K562 (cell line): Measurements from ENCODE around the gene ERAP2. TPM values are rescaled to one million over a fixed set of nuclear protein-coding genes. Genes with fewer than 3 reads are reported as not detected.

Source experiments
- BRF1 ChIP-seq: IDR thresholded peaks from 3 replicates; pipeline ENCODE4 v1.6.1; 2011; ENCODE audit warnings: borderline replicate concordance, mild to moderate bottlenecking; ENCODE audit not compliant: insufficient read length; ENCODE audit errors: extremely low read depth
- ERF ChIP-seq: fragments of 450-650 bp; formaldehyde crosslinking; IDR thresholded peaks from 2 replicates; pipeline ENCODE4 v1.4.0; 2020; ENCODE audit warnings: mild to moderate bottlenecking, mixed read lengths
- FOXP1 ChIP-seq: sonication (generic); formaldehyde crosslinking; IDR thresholded peaks from 2 replicates; pipeline ENCODE4 v1.8.0; 2022; ENCODE audit warnings: mild to moderate bottlenecking, missing genetic modification reagents
- KAT2B ChIP-seq: IDR thresholded peaks from one replicate; pipeline ENCODE4 v1.6.1; 2012; ENCODE audit warnings: low read depth, mild to moderate bottlenecking, control low read depth, inconsistent platforms, low read length, moderate library complexity
- KLF16 ChIP-seq: IDR thresholded peaks from 2 replicates; pipeline ENCODE4 v1.6.1; 2016; ENCODE audit warnings: antibody characterized with exemption
- L3MBTL2 ChIP-seq: fragments of 450-650 bp; IDR thresholded peaks from 2 replicates; pipeline ENCODE4 v1.6.1; 2016; ENCODE audit warnings: mild to moderate bottlenecking, moderate library complexity
- MBD2 ChIP-seq: sonication (generic); IDR thresholded peaks from 2 replicates; pipeline ENCODE4 v1.6.1; 2016; ENCODE audit warnings: low read depth, borderline replicate concordance
- MEIS2 ChIP-seq: fragments of 450-650 bp; IDR thresholded peaks from 2 replicates; pipeline ENCODE4 v1.6.1; 2014; ENCODE audit warnings: mild to moderate bottlenecking; ENCODE audit not compliant: partially characterized antibody
- MIER1 ChIP-seq: fragments of 450-650 bp; IDR thresholded peaks from 2 replicates; pipeline ENCODE4 v1.6.1; 2016; ENCODE audit warnings: antibody characterized with exemption, mild to moderate bottlenecking, low read depth
- RBM22 ChIP-seq: fragments of 200-400 bp; formaldehyde crosslinking; IDR thresholded peaks from 2 replicates; pipeline ENCODE4 v1.6.1; 2018; ENCODE audit warnings: low read length, low read depth; ENCODE audit not compliant: poor library complexity, severe bottlenecking
- SETDB1 ChIP-seq: IDR thresholded peaks from one replicate; pipeline ENCODE4 v1.6.1; 2012; ENCODE audit warnings: low read length, control low read depth, inconsistent platforms
- SMARCA4 ChIP-seq: fragments of 450-650 bp; IDR thresholded peaks from 2 replicates; pipeline ENCODE4 v1.6.1; 2016
- STAG1 ChIP-seq: sonication (generic); formaldehyde crosslinking; IDR thresholded peaks from 2 replicates; pipeline ENCODE4 v1.5.0; 2020; ENCODE audit warnings: missing genetic modification reagents, borderline replicate concordance
- XRCC4 ChIP-seq: IDR thresholded peaks from one replicate; pipeline ENCODE4 v1.6.1; 2011; ENCODE audit not compliant: insufficient read depth, insufficient read length; ENCODE audit errors: extremely low read depth
- ZKSCAN1 ChIP-seq: fragments of 150-350 bp; IDR thresholded peaks from 2 replicates; pipeline ENCODE4 v1.6.1; 2016; ENCODE audit warnings: low read depth, low read length
- ZNF217 ChIP-seq: sonication (generic); formaldehyde crosslinking; IDR thresholded peaks from 2 replicates; pipeline ENCODE4 v1.8.0; 2022; ENCODE audit warnings: mild to moderate bottlenecking, missing genetic modification reagents
- ZNF3 ChIP-seq: fragments of 250-450 bp; sonication (Bioruptor Pico); IDR thresholded peaks from 2 replicates; pipeline ENCODE4 v1.5.0; 2021; ENCODE audit warnings: mild to moderate bottlenecking, moderate library complexity
- ZNF586 ChIP-seq: fragments of 450-650 bp; formaldehyde crosslinking; conservative IDR thresholded peaks from 2 replicates; pipeline ENCODE4 v1.4.0; 2020; ENCODE audit warnings: mild to moderate bottlenecking, moderate library complexity
- polyA plus RNA-seq, 8 experiments: library from polyadenylated mRNA; depleted of rRNA in 4 of 8; stranded (reverse) in 5 of 8; unstranded in 3 of 8; fragments of >200 nt; fragmentation: Nextera tagmentation in 2 of 8; fragmentation: Illumina TruSeq in 1 of 8; extraction: Ambion mirVana in 2 of 8; extraction: Trizol in 1 of 8; gene quantifications; 2 replicates each; pipeline versions ENCODE4 v1.2.1 to v1.2.3, GENCODE V29; 2011 to 2014; ENCODE audit warnings: inconsistent platforms in 1 of 8, missing spikeins in 1 of 8
- total RNA-seq, 7 experiments: library from RNA; depleted of rRNA in 6 of 7; stranded (reverse); fragments of >200 nt in 6 of 7; fragmentation: Illumina TruSeq in 2 of 7; extraction: Trizol in 2 of 7; gene quantifications; 2 replicates each; pipeline versions ENCODE4 v1.2.1 to v1.2.3, GENCODE V29; 2011 to 2021; ENCODE audit warnings: low replicate concordance in 1 of 7
- TF ChIP-seq, protein P1 (sequence below): sonication (generic); formaldehyde crosslinking; IDR thresholded peaks from 2 replicates; pipeline ENCODE4 v1.8.0; 2023; ENCODE audit warnings: mild to moderate bottlenecking, missing genetic modification reagents
- TF ChIP-seq, protein P2 (sequence below): fragments of 200-800 bp; sonication (Bioruptor generic); IDR thresholded peaks from 2 replicates; pipeline ENCODE4 v1.6.1; 2017; ENCODE audit warnings: missing genetic modification characterization, missing compliant biosample characterization
- TF ChIP-seq, protein P3 (sequence below): fragments of 450-650 bp; formaldehyde crosslinking; IDR thresholded peaks from 2 replicates; pipeline ENCODE4 v1.4.0; 2020; ENCODE audit warnings: mild to moderate bottlenecking, moderate library complexity
- TF ChIP-seq, protein P4 (sequence below): sonication (generic); formaldehyde crosslinking; IDR thresholded peaks from 2 replicates; pipeline ENCODE4 v1.8.0; 2022; ENCODE audit warnings: missing genetic modification reagents, mild to moderate bottlenecking, borderline replicate concordance

ERAP2 gene
- total and polyA plus RNA-seq, 9 of the 15 experiments (the other 6 are each of a cell fraction or from before 2014, with no cell fraction given): 0.93 to 4.0 (median 2.1) TPM

DNA sequence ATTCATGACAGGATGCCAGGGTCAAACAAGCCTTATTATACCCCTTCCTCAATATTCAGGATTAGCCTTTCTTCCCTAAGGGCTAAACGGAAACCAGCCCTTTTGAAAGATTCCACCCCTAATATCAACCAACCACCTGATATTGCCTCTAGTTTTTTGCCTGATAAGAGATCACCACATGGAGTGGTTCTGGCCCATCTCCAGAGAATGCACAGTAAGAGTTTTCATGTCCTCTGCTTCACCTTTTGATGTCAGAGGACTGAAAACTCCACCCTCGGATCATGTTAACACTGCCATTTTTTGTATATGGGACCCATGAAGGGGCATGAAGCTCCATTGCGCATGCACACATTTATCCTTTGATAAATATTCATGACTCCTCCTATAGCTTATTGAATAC is 53.8 kb downstream of the ERAP2 start (continued):
- TF ChIP-seq KAT2B: no peak
- TF ChIP-seq ERF (CRISPR knock-in tag): no peak
- peak; percentile 75 for TF ChIP-seq SMARCA4
- TF ChIP-seq ZKSCAN1: no peak
- TF ChIP-seq MIER1: no peak
- TF ChIP-seq MBD2: 0 out of 2 replicates have a peak, but pooled peaks have one; percentile 20
- TF ChIP-seq, protein P1, sequence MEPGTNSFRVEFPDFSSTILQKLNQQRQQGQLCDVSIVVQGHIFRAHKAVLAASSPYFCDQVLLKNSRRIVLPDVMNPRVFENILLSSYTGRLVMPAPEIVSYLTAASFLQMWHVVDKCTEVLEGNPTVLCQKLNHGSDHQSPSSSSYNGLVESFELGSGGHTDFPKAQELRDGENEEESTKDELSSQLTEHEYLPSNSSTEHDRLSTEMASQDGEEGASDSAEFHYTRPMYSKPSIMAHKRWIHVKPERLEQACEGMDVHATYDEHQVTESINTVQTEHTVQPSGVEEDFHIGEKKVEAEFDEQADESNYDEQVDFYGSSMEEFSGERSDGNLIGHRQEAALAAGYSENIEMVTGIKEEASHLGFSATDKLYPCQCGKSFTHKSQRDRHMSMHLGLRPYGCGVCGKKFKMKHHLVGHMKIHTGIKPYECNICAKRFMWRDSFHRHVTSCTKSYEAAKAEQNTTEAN: no peak
- no peak for TF ChIP-seq ZNF3
- TF ChIP-seq, protein P2, sequence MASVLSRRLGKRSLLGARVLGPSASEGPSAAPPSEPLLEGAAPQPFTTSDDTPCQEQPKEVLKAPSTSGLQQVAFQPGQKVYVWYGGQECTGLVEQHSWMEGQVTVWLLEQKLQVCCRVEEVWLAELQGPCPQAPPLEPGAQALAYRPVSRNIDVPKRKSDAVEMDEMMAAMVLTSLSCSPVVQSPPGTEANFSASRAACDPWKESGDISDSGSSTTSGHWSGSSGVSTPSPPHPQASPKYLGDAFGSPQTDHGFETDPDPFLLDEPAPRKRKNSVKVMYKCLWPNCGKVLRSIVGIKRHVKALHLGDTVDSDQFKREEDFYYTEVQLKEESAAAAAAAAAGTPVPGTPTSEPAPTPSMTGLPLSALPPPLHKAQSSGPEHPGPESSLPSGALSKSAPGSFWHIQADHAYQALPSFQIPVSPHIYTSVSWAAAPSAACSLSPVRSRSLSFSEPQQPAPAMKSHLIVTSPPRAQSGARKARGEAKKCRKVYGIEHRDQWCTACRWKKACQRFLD (CRISPR knock-in tag): no peak
- TF ChIP-seq, protein P3, sequence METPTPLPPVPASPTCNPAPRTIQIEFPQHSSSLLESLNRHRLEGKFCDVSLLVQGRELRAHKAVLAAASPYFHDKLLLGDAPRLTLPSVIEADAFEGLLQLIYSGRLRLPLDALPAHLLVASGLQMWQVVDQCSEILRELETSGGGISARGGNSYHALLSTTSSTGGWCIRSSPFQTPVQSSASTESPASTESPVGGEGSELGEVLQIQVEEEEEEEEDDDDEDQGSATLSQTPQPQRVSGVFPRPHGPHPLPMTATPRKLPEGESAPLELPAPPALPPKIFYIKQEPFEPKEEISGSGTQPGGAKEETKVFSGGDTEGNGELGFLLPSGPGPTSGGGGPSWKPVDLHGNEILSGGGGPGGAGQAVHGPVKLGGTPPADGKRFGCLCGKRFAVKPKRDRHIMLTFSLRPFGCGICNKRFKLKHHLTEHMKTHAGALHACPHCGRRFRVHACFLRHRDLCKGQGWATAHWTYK (CRISPR knock-in tag): 0 out of 2 replicates have a peak, but pooled peaks have one; percentile 57
- no peak for TF ChIP-seq XRCC4
- no peak for TF ChIP-seq STAG1 (CRISPR knock-in tag)
- no peak for TF ChIP-seq ZNF217 (CRISPR knock-in tag)
- no peak for TF ChIP-seq ZNF586
- TF ChIP-seq KLF16: no peak
- TF ChIP-seq BRF1: no peak
- TF ChIP-seq, protein P4, sequence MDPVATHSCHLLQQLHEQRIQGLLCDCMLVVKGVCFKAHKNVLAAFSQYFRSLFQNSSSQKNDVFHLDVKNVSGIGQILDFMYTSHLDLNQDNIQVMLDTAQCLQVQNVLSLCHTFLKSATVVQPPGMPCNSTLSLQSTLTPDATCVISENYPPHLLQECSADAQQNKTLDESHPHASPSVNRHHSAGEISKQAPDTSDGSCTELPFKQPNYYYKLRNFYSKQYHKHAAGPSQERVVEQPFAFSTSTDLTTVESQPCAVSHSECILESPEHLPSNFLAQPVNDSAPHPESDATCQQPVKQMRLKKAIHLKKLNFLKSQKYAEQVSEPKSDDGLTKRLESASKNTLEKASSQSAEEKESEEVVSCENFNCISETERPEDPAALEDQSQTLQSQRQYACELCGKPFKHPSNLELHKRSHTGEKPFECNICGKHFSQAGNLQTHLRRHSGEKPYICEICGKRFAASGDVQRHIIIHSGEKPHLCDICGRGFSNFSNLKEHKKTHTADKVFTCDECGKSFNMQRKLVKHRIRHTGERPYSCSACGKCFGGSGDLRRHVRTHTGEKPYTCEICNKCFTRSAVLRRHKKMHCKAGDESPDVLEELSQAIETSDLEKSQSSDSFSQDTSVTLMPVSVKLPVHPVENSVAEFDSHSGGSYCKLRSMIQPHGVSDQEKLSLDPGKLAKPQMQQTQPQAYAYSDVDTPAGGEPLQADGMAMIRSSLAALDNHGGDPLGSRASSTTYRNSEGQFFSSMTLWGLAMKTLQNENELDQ (CRISPR knock-in tag): no peak
- TF ChIP-seq L3MBTL2: peak; percentile 94
- TF ChIP-seq MEIS2: peak; percentile 24
- TF ChIP-seq FOXP1 (CRISPR knock-in tag): no peak
- no peak for TF ChIP-seq RBM22
- no peak for TF ChIP-seq SETDB1
